K562 (cell line): ENCODE results near the gene LYST. TPM values are rescaled to one million over a fixed set of nuclear protein-coding genes. Genes with fewer than 3 reads are reported as not detected.

Source experiments
- ATAC-seq: fragments of 200-7000 bp; cut with Tn5 transposase; 3 replicates; pipeline ENCODE4 v1.9.1; 2020; ENCODE audit warnings: moderate library complexity
- BruUV-seq: library from RNA; stranded (reverse); fragments of 400-500 nt; replicated peaks from 2 replicates; lab custom pipeline; 2021; lab: Mats Ljungman, UMichigan
- CTCF ChIA-PET: fragments of 300-600 bp; formaldehyde crosslinking; extraction: SDS; loops from one replicate; lab custom pipeline; 2021; ENCODE audit warnings: low intra/inter-chr PET ratio; lab: Yijun Ruan, JAX
- POLR2A ChIA-PET: fragments of 300-600, 350-650 bp; sonication (Branson Sonifier 250); formaldehyde crosslinking; extraction: SDS; loops from one replicate; lab custom pipeline; 2021; ENCODE audit warnings: antibody characterized with exemption, inconsistent platforms; lab: Yijun Ruan, JAX
- DNase-seq, 4 experiments: peaks; one replicate each; pipeline versions ENCODE4 v3.0.0 to v3.0.0-alpha.2; 2011 to 2018; ENCODE audit warnings: low spot score in 3 of 4, mixed read lengths in 3 of 4; ENCODE audit errors: extremely low read depth in 1 of 4
- FAIRE-seq: peaks from 2 replicates; lab custom pipeline; 2011; peaks lifted over from hg19 to GRCh38; lab: Jason Lieb, UNC
- H2AFZ ChIP-seq: 2 replicates; pipeline ENCODE4 v1.6.0; 2011; ENCODE audit warnings: low read depth, low read length, control low read depth, inconsistent platforms
- H3K27ac ChIP-seq: fragments of 200-600 bp; 3 replicates; pipeline ENCODE4 v1.8.0; 2011; ENCODE audit warnings: low read depth, mild to moderate bottlenecking, control low read depth, inconsistent platforms, low read length, moderate library complexity, mixed read lengths; ENCODE audit errors: extremely low read depth
- H3K27me3 ChIP-seq, 2 experiments: fragments of 300-600 bp in 1 of 2; 2 replicates in 1 of 2; 3 replicates in 1 of 2; pipeline versions ENCODE4 v1.6.0 to v1.8.0; 2011; ENCODE audit warnings: inconsistent platforms in 2 of 2, low read length in 2 of 2, mild to moderate bottlenecking in 1 of 2, mixed read lengths in 1 of 2, moderate library complexity in 1 of 2; ENCODE audit not compliant: control insufficient read depth in 2 of 2, insufficient read depth in 2 of 2
- H3K36me3 ChIP-seq: fragments of 300-600 bp; 3 replicates; pipeline ENCODE4 v1.8.0; 2011; ENCODE audit warnings: mild to moderate bottlenecking, low read length, inconsistent platforms; ENCODE audit not compliant: control insufficient read depth, insufficient read depth
- H3K4me1 ChIP-seq, 2 experiments: fragments of 200-600 bp in 1 of 2; replicated peaks in 1 of 2; 2 replicates in 1 of 2; 3 replicates in 1 of 2; pipeline versions ENCODE4 v1.5.1 to v1.8.0; 2011; ENCODE audit warnings: inconsistent platforms in 2 of 2, low read length in 2 of 2, mild to moderate bottlenecking in 1 of 2, mixed read lengths in 1 of 2, moderate library complexity in 1 of 2; ENCODE audit not compliant: control insufficient read depth in 2 of 2, insufficient read depth in 2 of 2
- H3K4me2 ChIP-seq: 2 replicates; pipeline ENCODE4 v1.6.1; 2011; ENCODE audit warnings: low read length, control low read depth, inconsistent platforms, mixed read lengths; ENCODE audit not compliant: insufficient read depth
- H3K4me3 ChIP-seq: fragments of 200-600 bp; sonication (generic), shearing (Covaris generic); 2 replicates; pipeline ENCODE4 v1.5.1; 2016; ENCODE audit warnings: control low read depth, inconsistent platforms
- H3K79me2 ChIP-seq: fragments of 200-600 bp; 3 replicates; pipeline ENCODE4 v1.8.0; 2011; ENCODE audit warnings: low read length, inconsistent platforms; ENCODE audit not compliant: control insufficient read depth, insufficient read depth
- H3K9ac ChIP-seq, 2 experiments: 2 replicates each; pipeline versions ENCODE4 v1.6.0 to v1.6.1; 2011; ENCODE audit warnings: low read depth in 2 of 2, low read length in 2 of 2, control low read depth in 1 of 2, inconsistent platforms in 1 of 2, mild to moderate bottlenecking in 1 of 2, mixed read lengths in 1 of 2; ENCODE audit not compliant: insufficient read depth in 1 of 2
- H3K9me1 ChIP-seq: one replicate; pipeline ENCODE4 v1.6.0; 2011; ENCODE audit warnings: inconsistent platforms, mild to moderate bottlenecking, low read length, moderate library complexity; ENCODE audit not compliant: control insufficient read depth, insufficient read depth
- H3K9me3 ChIP-seq: replicated peaks from 2 replicates; pipeline ENCODE4 v1.5.1; 2011; ENCODE audit warnings: low read depth, low read length, inconsistent platforms; ENCODE audit not compliant: control insufficient read depth, insufficient read depth
- H4K20me1 ChIP-seq: replicated peaks from 2 replicates; pipeline ENCODE4 v1.6.1; 2011; ENCODE audit warnings: low read length, inconsistent platforms, mixed read lengths; ENCODE audit not compliant: control insufficient read depth, insufficient read depth
- CGGBP1 ChIP-seq: fragments of 250-450 bp; sonication (Bioruptor Pico); IDR thresholded peaks from 2 replicates; pipeline ENCODE4 v1.9.0; 2021; ENCODE audit warnings: mild to moderate bottlenecking
- CHD2 ChIP-seq: IDR thresholded peaks from 2 replicates; pipeline ENCODE4 v1.6.1; 2011; ENCODE audit warnings: low read depth, low read length
- HDAC6 ChIP-seq: IDR thresholded peaks from 2 replicates; pipeline ENCODE4 v1.6.1; 2012; ENCODE audit warnings: low read depth, mild to moderate bottlenecking, control low read depth, inconsistent platforms, low read length, moderate library complexity
- MCM3 ChIP-seq: fragments of 450-650 bp; IDR thresholded peaks from 2 replicates; pipeline ENCODE4 v1.6.1; 2016
- MIER1 ChIP-seq: fragments of 450-650 bp; IDR thresholded peaks from 2 replicates; pipeline ENCODE4 v1.6.1; 2016; ENCODE audit warnings: antibody characterized with exemption, mild to moderate bottlenecking, low read depth
- NFE2 ChIP-seq: IDR thresholded peaks from 2 replicates; pipeline ENCODE4 v1.6.1; 2014; ENCODE audit warnings: antibody characterized with exemption, low read depth
- WHSC1 ChIP-seq: IDR thresholded peaks from one replicate; pipeline ENCODE4 v1.6.1; 2012; ENCODE audit warnings: low read length, control low read depth, inconsistent platforms
- ZNF347 ChIP-seq: fragments of 450-650 bp; formaldehyde crosslinking; IDR thresholded peaks from 2 replicates; pipeline ENCODE4 v1.4.0; 2020; ENCODE audit warnings: low read depth, mild to moderate bottlenecking, moderate library complexity
- ZNF639 ChIP-seq, 2 experiments: fragments of 200-800 bp in 1 of 2; sonication (Bioruptor generic) in 1 of 2; sonication (generic) in 1 of 2; formaldehyde crosslinking in 1 of 2; IDR thresholded peaks in 1 of 2; conservative IDR thresholded peaks in 1 of 2; 2 replicates each; pipeline versions ENCODE4 v1.5.0 to v1.6.1; 2016 to 2020; ENCODE audit warnings: missing compliant biosample characterization in 1 of 2, missing genetic modification characterization in 1 of 2, missing genetic modification reagents in 1 of 2
- WGBS: fragments of 100-300 bp; shearing (Covaris generic); methylation state at CpG from one replicate; pipeline ENCODE4 v1.1.6; 2016; ENCODE audit warnings: low coverage, mixed read lengths; ENCODE audit not compliant: insufficient coverage; ENCODE audit errors: missing lambda C conversion rate; 5-methylcytosine and 5-hydroxymethylcytosine counted together
- in situ Hi-C: fragments of 300-500 bp; cut with MboI; formaldehyde crosslinking; loops from 4 replicates; pipeline ENCODE4 v1.15.0; 2018; ENCODE audit warnings: inconsistent platforms, mixed read lengths
- intact Hi-C: fragments of 100-400 bp; cut with micrococcal nuclease; formaldehyde crosslinking; loops from 2 replicates; pipeline ENCODE4 v1.14.2; 2022
- polyA plus RNA-seq, 8 experiments: library from polyadenylated mRNA; depleted of rRNA in 4 of 8; stranded (reverse) in 5 of 8; unstranded in 3 of 8; fragments of >200 nt; fragmentation: Nextera tagmentation in 2 of 8; fragmentation: Illumina TruSeq in 1 of 8; extraction: Ambion mirVana in 2 of 8; extraction: Trizol in 1 of 8; gene quantifications; 2 replicates each; pipeline versions ENCODE4 v1.2.1 to v1.2.3, GENCODE V29; 2011 to 2014; ENCODE audit warnings: inconsistent platforms in 1 of 8, missing spikeins in 1 of 8
- total RNA-seq, 7 experiments: library from RNA; depleted of rRNA in 6 of 7; stranded (reverse); fragments of >200 nt in 6 of 7; fragmentation: Illumina TruSeq in 2 of 7; extraction: Trizol in 2 of 7; gene quantifications; 2 replicates each; pipeline versions ENCODE4 v1.2.1 to v1.2.3, GENCODE V29; 2011 to 2021; ENCODE audit warnings: low replicate concordance in 1 of 7

Gene LYST
- total and polyA plus RNA-seq, 9 of the 15 experiments (the other 6 are each of a cell fraction or from before 2014, with no cell fraction given): 0.73 to 2.4 (median 1.4) TPM

GRCh38 chr1:235697508-235697907 is 169.2 kb downstream of the LYST start:
- in situ Hi-C loops: no loop called here
- no peak for FAIRE-seq
- no peak for TF ChIP-seq ZNF347 (CRISPR knock-in tag)
- no peak for TF ChIP-seq WHSC1
- TF ChIP-seq NFE2: no peak
- TF ChIP-seq ZNF639 (CRISPR knock-in tag; conservative IDR thresholded peaks at IDR 0.05 in 1 of 2, IDR thresholded peaks at IDR 0.05 in 1 of 2): no peak
- no peak for TF ChIP-seq CGGBP1 (CRISPR knock-in tag)
- no peak for TF ChIP-seq MCM3
- TF ChIP-seq CHD2: no peak
- TF ChIP-seq MIER1: no peak
- no peak for TF ChIP-seq HDAC6
- WGBS: 0% methylated on average over 2 of the region's 2 CpGs
- ATAC-seq: no peak
- no peaks in the 10 kb centered on the region for H3K9me1 ChIP-seq
- BruUV-seq: no TSS peak
- POLR2A ChIA-PET: no interaction called here
- peaks cover 13 to 19% of the 10 kb centered on the region in 2 experiments; a peak in 3 of 5 replicates for H3K27me3 ChIP-seq
- no peak overlapping the region for H3K9ac ChIP-seq
- H3K9me3 ChIP-seq: no peaks in the 10 kb centered on the region
- H3K4me1 ChIP-seq: no peaks in the 10 kb centered on the region
- H3K4me3 ChIP-seq: no peak overlapping the region
- H3K4me2 ChIP-seq: no peak overlapping the region
- no peaks in the 10 kb centered on the region for H4K20me1 ChIP-seq
- no peak overlapping the region for H2AFZ ChIP-seq
- DNase-seq: no peak
- intact Hi-C loops: no loop called here
- CTCF ChIA-PET: no interaction called here
- no peaks in the 10 kb centered on the region for H3K36me3 ChIP-seq
- no peak overlapping the region for H3K27ac ChIP-seq
- H3K79me2 ChIP-seq: no peaks in the 10 kb centered on the region
